ENCODE data around the gene HSPA12B. TPM values are rescaled to one million over a fixed set of nuclear protein-coding genes. Genes with fewer than 3 reads are reported as not detected.

The HSPA12B gene
- total and polyA plus RNA-seq, 7 donors, result 4.0 to 9.7 (median 7.5) TPM

DNA sequence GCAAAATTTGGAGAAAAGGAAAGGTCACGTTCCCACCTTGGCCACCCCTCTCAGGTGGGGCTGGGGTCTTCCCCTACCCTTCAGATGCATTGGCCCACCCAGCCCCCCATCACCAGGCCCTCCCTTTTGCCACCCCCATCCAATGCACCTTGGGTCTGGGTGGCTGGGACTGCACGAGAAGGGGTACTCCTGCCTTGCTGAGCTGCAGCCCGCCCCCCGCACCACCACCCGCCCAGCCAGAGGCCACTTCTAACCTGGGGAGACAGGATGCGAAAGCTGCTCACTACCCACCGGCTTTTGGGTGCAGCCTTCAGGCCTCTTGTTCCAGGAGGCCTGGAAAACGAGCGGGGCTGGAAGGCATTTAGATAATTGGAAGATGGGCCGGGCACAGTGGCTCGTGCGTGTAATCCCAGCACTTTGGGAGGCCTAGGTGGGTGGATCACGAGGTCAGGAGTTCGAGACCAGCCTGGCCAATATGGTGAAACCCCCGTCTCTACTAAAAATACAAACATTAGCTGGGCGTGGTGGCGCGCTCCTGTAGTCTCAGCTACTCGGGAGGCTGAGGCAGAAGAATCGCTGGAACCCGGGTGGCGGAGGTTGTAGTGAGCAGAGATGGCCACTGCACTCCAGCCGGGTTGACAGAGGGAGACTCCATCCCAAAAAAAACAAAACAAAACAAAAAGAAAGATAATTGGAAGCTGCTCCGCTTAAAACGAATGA is 62.4 kb downstream of the HSPA12B start:
- H3K27me3 ChIP-seq (ENCODE audit: insufficient read depth in 3 of 3, low read length in 2 of 3), result no peaks in the 10 kb centered on the region
- WGBS, 3 donors, result 85 to 87% (median 85%) methylated on average over 25 of the region's 25 CpGs
- H3K9me3 ChIP-seq, result no peaks in the 10 kb centered on the region
- TF ChIP-seq, protein P1, sequence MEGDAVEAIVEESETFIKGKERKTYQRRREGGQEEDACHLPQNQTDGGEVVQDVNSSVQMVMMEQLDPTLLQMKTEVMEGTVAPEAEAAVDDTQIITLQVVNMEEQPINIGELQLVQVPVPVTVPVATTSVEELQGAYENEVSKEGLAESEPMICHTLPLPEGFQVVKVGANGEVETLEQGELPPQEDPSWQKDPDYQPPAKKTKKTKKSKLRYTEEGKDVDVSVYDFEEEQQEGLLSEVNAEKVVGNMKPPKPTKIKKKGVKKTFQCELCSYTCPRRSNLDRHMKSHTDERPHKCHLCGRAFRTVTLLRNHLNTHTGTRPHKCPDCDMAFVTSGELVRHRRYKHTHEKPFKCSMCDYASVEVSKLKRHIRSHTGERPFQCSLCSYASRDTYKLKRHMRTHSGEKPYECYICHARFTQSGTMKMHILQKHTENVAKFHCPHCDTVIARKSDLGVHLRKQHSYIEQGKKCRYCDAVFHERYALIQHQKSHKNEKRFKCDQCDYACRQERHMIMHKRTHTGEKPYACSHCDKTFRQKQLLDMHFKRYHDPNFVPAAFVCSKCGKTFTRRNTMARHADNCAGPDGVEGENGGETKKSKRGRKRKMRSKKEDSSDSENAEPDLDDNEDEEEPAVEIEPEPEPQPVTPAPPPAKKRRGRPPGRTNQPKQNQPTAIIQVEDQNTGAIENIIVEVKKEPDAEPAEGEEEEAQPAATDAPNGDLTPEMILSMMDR (IDR thresholded peaks at IDR 0.05), result no peak
- H3K4me1 ChIP-seq, result peaks cover 6% of the 10 kb centered on the region
- no peaks in the 10 kb centered on the region for H3K36me3 ChIP-seq (ENCODE audit: insufficient read depth in 1 of 2, low read depth in 1 of 2)
- ATAC-seq (no peak), DNase-seq (peak in 1 of 2 donors; percentile 51)
- H3K4me3 ChIP-seq, result peak overlapping the region; percentile 86
- H3K27ac ChIP-seq, result peak overlapping the region; percentile 96
- intact Hi-C loops (cut with DNase I), result no loop called here

DNA sequence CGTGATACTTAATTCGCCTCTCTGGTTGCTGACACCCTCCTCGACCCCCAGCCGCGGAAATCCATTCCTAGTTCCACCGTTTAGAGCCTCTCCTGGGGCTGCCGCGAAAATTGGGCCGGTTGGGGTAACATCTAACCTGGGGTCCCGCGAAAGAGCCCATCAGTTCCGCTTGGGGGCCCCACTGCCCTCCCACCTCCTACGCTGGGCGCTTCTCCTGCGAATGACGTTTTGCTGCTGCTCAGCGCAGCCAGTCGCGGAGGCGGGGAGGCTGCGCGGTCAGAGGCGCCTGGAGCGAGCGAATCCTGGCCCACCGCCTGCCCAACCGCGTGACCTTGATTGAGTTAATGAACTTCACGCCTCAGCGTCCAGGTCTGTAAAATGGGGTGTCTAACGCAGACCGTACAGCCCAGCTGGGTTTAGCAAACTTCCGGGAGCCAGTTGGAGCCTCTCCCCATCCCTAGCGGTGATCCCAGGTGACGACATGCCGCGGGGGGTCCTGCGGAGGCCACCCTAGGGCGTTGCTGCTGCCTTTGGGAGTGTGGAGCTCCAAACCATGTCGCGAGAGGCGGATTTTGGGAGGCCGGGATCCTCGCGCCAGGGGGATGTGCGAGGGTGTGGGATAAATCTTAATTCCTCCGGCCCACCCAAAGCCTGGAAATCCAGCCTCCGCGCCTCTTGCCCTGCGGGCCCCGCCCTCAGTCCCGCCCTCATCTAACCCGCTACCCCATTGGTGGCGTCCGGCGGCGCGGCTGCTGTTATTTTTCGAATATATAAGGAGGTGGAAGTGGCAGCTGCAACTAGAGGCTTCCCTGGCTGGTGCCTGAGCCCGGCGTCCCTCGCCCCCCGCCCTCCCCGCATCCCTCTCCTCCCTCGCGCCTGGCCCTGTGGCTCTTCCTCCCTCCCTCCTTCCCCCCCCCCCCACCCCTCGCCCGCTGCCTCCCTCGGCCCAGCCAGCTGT is 63.3 kb downstream of the HSPA12B start, which contains the start of gene CDC25B:
Gene CDC25B, plus strand, starts transcription at position 800 of the 958 bp plus-strand sequence. CDS start 222 bp downstream, outside the sequence.
- ATAC-seq, result peak; percentile 93 to 98 (median 95)
- no peaks in the 10 kb centered on the region for H3K27me3 ChIP-seq (ENCODE audit: insufficient read depth in 3 of 3, low read length in 2 of 3)
- H3K9me3 ChIP-seq, result no peaks in the 10 kb centered on the region
- intact Hi-C loops (cut with DNase I), result no loop called here
- DNase-seq, result peak; percentile 95 to 96
- peaks cover 6% of the 10 kb centered on the region for H3K4me1 ChIP-seq
- TF ChIP-seq, protein P1 (IDR thresholded peaks at IDR 0.05), result peak; percentile 51
- WGBS, 3 donors, result 1 to 3% (median 2%) methylated on average over 63 to 69 of the region's 69 CpGs
- H3K27ac ChIP-seq, result peak within 1 kb of the TSS; percentile 96
- H3K36me3 ChIP-seq (ENCODE audit: insufficient read depth in 1 of 2, low read depth in 1 of 2), result peaks cover 0 to 3% of the 10 kb centered on the region in 2 donors
- peak within 1 kb of the TSS; percentile 86 for H3K4me3 ChIP-seq

DNA sequence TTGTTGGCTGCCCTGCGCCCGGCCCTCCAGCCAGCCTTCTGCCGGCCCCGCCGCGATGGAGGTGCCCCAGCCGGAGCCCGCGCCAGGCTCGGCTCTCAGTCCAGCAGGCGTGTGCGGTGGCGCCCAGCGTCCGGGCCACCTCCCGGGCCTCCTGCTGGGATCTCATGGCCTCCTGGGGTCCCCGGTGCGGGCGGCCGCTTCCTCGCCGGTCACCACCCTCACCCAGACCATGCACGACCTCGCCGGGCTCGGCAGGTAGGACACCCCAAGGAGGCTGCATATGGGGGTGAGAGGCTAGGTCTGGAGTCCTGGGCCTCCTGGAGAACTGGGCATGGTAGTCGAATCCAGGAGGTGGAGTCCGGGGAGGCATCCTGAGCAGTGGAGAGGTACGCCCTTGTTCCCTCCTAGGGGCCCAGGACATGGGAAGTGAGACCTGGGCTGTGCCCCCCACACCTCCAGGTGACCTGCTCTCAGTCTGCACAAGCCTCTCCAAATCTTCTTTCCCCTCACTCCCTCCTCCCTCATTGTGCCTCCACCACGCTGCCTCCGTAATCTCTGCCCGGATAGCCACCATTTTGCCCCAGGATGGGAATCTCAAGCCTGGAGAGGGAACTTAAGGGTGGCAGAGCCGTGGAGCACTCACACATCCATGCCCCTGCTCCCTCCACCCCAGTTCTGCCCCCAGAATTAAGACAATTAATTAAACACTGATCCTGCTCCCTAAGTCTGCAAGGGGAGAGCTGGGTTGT is 64.2 kb downstream of the HSPA12B start:
- intact Hi-C loops (cut with DNase I), result no loop called here

DNA sequence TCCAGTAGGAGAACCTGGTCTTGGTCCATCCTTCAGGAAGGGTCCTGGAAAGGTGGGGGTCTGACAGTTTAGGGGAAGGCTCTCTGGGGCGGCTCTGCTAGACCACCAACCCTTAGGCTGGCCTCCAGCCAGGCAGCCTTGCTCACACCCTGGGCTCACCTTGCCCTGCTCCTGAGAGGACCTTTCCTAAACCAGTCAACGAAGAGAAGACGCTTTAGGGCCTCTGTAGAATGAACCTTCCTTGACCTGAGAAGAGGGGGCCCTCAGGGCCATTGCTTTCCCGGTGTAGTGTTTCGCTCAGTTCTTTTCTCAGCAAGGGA is 64.7 kb downstream of the HSPA12B start:
- ATAC-seq (no peak), DNase-seq (peak in 1 of 2 donors; percentile 35)
- H3K36me3 ChIP-seq (ENCODE audit: insufficient read depth in 1 of 2, low read depth in 1 of 2), result peaks cover 0 to 16% of the 10 kb centered on the region in 2 donors
- peaks cover 6% of the 10 kb centered on the region for H3K4me1 ChIP-seq
- no peaks in the 10 kb centered on the region for H3K27me3 ChIP-seq (ENCODE audit: insufficient read depth in 3 of 3, low read length in 2 of 3)
- peak overlapping the region; percentile 86 for H3K4me3 ChIP-seq
- no peaks in the 10 kb centered on the region for H3K9me3 ChIP-seq
- 55 to 83% (median 69%) methylated on average over 5 of the region's 5 CpGs for WGBS, 3 donors
- intact Hi-C loops (cut with DNase I), result no loop called here
- H3K27ac ChIP-seq, result no peak overlapping the region
- TF ChIP-seq, protein P1 (IDR thresholded peaks at IDR 0.05), result no peak

More for the DNA sequence above, 64.2 kb downstream of the HSPA12B start:
- DNase-seq (no peak), ATAC-seq (peak in 2 of 4 donors; percentile 1 to 9)
- TF ChIP-seq, protein P1 (IDR thresholded peaks at IDR 0.05), result no peak
- peaks cover 6% of the 10 kb centered on the region for H3K4me1 ChIP-seq
- peak overlapping the region; percentile 86 for H3K4me3 ChIP-seq
- peaks cover 0 to 11% of the 10 kb centered on the region in 2 donors for H3K36me3 ChIP-seq (ENCODE audit: insufficient read depth in 1 of 2, low read depth in 1 of 2)
- peak overlapping the region; percentile 96 for H3K27ac ChIP-seq
- H3K27me3 ChIP-seq (ENCODE audit: insufficient read depth in 3 of 3, low read length in 2 of 3), result no peaks in the 10 kb centered on the region
- WGBS, 3 donors, result 12 to 16% (median 14%) methylated on average over 23 to 33 of the region's 33 CpGs
- H3K9me3 ChIP-seq, result no peaks in the 10 kb centered on the region

All from psoas muscle (tissue), 8 donors.